ENCODE data around the gene OPN3. TPM values are rescaled to one million over a fixed set of nuclear protein-coding genes. Genes with fewer than 3 reads are reported as not detected.
"Not testable (repeated sequence)": the region's sequence is repeated elsewhere in the genome, so short reads cannot be mapped to it uniquely, and the experiment has no call there.

OPN3 gene
- total RNA-seq, 1 experiment from 2014 or later = 89.4 TPM

DNA sequence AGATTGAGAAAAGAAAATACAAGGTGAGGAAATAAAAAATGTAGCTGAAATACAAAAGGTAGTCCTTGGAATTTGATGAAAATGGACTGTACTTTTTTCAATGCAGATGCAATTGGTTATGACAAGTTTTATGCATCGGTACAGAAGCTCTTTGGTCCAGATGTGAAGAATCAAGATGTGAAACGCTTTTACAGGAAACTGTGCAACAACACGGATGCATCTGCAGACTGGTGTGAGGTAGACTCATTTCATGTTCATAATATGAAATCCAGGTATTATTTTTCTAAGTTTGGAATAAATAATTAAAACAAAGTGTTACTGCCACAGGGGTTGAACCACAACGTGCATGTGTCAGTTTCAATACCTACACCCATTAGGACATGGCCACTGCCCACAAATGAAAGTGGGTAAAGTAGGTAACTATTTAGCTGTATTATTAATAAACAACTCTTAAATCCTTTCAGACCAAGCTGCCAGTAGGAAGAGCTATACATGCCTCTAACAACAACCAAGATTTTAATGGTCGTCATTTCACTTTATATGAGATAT lies 20.3 kb upstream of the OPN3 start:
- no peak for DNase-seq (ENCODE audit: low read depth in 1 of 2, low spot score in 2 of 2)
- H3K9me3 ChIP-seq (replicated peaks) = no peaks in the 10 kb centered on the region
- no peak overlapping the region for H3K27ac ChIP-seq
- no peak overlapping the region for H3K4me3 ChIP-seq
- no peaks in the 10 kb centered on the region for H3K36me3 ChIP-seq
- H3K27me3 ChIP-seq (replicated peaks) = no peaks in the 10 kb centered on the region
- peaks cover 7% of the 10 kb centered on the region for H3K4me1 ChIP-seq (replicated peaks)

DNA sequence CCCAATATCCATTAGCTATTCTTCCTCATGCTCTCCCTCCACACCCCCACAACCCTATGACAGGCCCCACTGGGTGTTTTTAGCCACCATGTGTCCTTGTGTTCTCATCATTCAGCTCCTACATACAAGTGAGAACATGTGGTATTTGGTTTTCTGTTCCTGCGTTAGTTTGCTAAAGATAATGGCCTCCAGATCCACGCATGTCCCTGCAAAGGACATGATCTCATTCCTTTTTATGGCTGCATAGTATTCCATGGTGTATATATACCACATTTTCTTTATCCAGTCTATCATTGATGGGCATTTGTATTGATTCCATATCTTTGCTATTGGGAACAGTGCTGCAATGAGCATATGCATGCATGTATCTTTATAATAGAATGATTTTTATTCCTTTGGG lies 18.8 kb upstream of the OPN3 start:
- H3K27me3 ChIP-seq (replicated peaks); H3K36me3 ChIP-seq; H3K4me3 ChIP-seq; H3K27ac ChIP-seq; DNase-seq (ENCODE audit: low read depth in 1 of 2, low spot score in 2 of 2); H3K4me1 ChIP-seq (replicated peaks); H3K9me3 ChIP-seq (replicated peaks): not testable (repeated sequence)

DNA sequence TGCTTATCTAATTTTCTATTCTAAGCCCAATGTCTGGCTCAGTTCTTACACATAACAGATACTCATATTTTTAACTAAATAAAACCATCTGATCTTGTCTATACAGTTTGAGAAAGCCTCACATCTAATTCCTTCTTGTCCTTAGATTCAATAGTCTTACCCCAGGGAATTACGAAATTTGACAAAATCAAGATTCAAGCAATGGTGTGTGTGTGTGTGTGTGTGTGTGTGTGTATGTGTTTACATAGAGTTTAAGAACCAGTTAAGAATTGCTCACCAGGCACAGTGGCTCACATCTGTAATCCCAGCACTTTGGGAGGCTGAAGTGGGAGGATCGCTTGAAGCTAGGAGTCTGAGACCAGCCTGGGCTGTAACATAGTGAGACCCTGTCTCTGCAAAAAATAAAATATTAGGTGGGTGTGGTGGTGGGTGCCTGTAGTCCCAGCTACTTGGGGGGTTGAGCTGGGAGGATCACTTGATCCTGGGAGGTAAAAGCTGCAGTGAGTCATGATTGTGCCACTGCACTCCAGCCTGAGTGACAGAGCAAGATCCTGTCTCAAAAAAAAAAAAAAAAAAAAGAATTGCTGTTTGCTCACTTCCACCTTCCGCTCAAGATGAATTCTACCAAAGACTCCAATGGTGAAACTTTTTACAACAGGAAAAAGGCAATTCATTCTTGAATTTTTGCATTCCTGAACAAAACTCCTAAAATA lies 18.1 kb upstream of the OPN3 start:
- Histone ChIP-seq H3K9me3 (replicated peaks) (no peaks in the 10 kb centered on the region), H3K4me1 (replicated peaks) (peaks cover 7% of the 10 kb centered on the region), H3K4me3 (no peak overlapping the region), H3K27ac (no peak overlapping the region), H3K36me3 (no peaks in the 10 kb centered on the region), H3K27me3 (replicated peaks) (no peaks in the 10 kb centered on the region)
- peak in 1 of 2 experiments; percentile 53 for DNase-seq (ENCODE audit: low read depth in 1 of 2, low spot score in 2 of 2)

DNA sequence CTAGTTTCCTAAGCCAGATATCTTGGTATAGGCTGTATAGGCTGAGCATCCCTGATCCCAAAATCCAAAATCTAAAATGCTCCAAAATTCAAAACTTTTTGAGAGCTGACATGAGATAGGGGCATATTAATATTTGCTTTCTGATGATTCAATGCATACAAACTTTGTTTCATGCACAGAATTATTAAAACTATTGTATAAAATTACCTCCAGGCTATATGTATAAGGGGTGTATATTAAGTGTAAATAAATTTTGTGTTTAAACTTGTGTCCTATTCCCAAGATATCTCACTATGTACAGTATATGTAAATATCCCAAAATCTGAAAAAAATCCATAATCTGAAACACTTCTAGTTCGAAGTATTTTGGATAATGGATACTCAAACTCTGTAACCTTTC lies 14.5 kb upstream of the OPN3 start:
- H3K27me3 ChIP-seq (replicated peaks) = no peaks in the 10 kb centered on the region
- H3K36me3 ChIP-seq = no peaks in the 10 kb centered on the region
- DNase-seq (ENCODE audit: low read depth in 1 of 2, low spot score in 2 of 2) = no peak
- H3K4me3 ChIP-seq = no peak overlapping the region
- H3K27ac ChIP-seq = no peak overlapping the region
- no peaks in the 10 kb centered on the region for H3K9me3 ChIP-seq (replicated peaks)
- peaks cover 7% of the 10 kb centered on the region for H3K4me1 ChIP-seq (replicated peaks)

DNA sequence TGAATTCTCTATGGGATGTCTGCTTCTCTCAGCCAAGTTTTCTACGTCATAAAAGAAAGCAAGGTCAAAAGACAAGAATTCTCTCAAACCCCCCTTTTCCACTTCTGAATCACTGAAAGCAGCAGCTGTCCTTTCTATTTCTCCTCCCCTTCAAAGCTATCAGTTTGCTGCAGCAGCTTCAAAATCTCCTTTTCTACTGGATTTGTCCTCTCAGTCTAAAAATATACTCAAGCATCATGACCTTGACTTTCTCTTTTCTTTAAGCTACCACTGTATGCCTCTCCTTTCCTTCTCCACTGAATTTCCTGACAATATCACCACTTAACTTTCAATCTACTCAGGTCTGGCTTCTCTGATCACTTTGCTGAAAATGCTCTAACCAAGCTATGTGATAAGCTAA lies 13.8 kb upstream of the OPN3 start:
- Histone ChIP-seq H3K27me3 (replicated peaks) (no peaks in the 10 kb centered on the region), H3K4me1 (replicated peaks) (peaks cover 7% of the 10 kb centered on the region), H3K9me3 (replicated peaks) (no peaks in the 10 kb centered on the region), H3K4me3 (no peak overlapping the region), H3K27ac (no peak overlapping the region), H3K36me3 (no peaks in the 10 kb centered on the region)
- no peak for DNase-seq (ENCODE audit: low read depth in 1 of 2, low spot score in 2 of 2)

DNA sequence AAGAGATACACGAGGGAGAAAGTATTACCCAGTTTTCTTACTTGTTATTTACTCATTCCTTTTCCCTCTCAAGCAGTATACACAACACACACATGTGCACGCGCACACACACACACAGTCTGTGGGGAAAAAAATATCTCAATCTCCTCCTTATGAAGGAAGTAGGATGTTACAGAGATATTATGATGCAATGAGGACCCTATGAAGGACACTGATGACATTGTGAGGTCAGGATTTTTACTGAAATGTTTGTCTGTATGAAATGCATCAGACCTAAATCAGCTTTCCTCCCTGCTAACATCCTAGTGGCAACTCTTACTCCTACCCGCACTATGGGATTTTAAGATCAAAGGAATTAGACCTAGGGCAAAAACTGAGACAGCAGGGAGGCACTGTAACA lies 11.8 kb upstream of the OPN3 start, which contains the start of gene WDR64:
WDR64 (plus strand) TSS at position 270 of the 400 bp plus-strand sequence. CDS start 204 bp downstream, outside the sequence.
- no peak within 1 kb of the TSS for H3K4me3 ChIP-seq
- H3K36me3 ChIP-seq = no peaks in the 10 kb centered on the region
- H3K27ac ChIP-seq = no peak within 1 kb of the TSS
- no peak for DNase-seq (ENCODE audit: low read depth in 1 of 2, low spot score in 2 of 2)
- no peaks in the 10 kb centered on the region for H3K27me3 ChIP-seq (replicated peaks)
- H3K9me3 ChIP-seq (replicated peaks) = no peaks in the 10 kb centered on the region
- peaks cover 6% of the 10 kb centered on the region; the same call in 1 of the 2 replicates for H3K4me1 ChIP-seq (replicated peaks)

DNA sequence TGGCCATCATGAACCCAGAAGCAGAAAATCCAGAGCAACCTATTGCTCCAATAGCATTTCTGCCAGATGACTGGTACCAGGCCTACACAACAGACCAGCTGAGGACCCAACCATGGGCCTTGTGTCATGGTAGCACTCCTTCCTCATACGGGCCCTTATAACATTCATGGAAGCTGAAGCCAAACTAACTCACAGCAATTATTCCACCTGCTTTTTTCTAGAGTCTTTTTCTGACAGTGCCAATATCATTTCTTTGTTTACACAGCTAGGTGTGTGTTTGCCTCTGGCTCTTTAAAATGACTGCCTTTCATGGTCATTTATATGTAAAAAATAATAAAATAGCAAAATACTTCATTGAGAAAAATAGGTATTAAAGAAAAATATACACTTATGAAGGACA lies 8.0 kb upstream of the OPN3 start:
- H3K27me3 ChIP-seq (replicated peaks) = no peaks in the 10 kb centered on the region
- no peaks in the 10 kb centered on the region for H3K36me3 ChIP-seq

DNA sequence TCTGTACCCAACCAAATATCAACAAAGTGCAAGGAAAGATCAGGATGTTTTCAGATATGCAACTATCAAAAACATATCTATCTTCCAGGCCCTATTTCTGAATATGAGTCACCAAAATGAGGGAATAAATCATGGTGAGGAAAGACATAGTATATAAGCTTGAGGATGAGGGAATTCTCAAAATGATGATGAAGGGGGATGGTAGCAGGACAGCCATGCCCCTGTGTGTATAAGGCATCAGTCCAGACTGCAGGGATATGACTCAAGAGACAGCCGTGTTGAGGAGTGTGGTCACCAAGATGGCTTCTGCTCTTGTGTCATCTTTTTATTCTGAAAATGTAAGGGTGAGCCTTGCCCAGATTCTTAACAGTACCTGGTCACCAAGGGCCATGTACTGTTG lies 7.5 kb upstream of the OPN3 start:
- Histone ChIP-seq H3K4me1 (replicated peaks) (peaks cover 7% of the 10 kb centered on the region), H3K4me3 (no peak overlapping the region), H3K9me3 (replicated peaks) (no peaks in the 10 kb centered on the region), H3K27ac (no peak overlapping the region), H3K36me3 (no peaks in the 10 kb centered on the region), H3K27me3 (replicated peaks) (no peaks in the 10 kb centered on the region)
- no peak for DNase-seq (ENCODE audit: low read depth in 1 of 2, low spot score in 2 of 2)

More for the DNA sequence above, 8.0 kb upstream of the OPN3 start:
- Histone ChIP-seq H3K4me1 (replicated peaks) (peaks cover 6% of the 10 kb centered on the region; the same call in 1 of the 2 replicates), H3K4me3 (no peak overlapping the region), H3K9me3 (replicated peaks) (no peaks in the 10 kb centered on the region), H3K27ac (no peak overlapping the region)
- no peak for DNase-seq (ENCODE audit: low read depth in 1 of 2, low spot score in 2 of 2)

DNA sequence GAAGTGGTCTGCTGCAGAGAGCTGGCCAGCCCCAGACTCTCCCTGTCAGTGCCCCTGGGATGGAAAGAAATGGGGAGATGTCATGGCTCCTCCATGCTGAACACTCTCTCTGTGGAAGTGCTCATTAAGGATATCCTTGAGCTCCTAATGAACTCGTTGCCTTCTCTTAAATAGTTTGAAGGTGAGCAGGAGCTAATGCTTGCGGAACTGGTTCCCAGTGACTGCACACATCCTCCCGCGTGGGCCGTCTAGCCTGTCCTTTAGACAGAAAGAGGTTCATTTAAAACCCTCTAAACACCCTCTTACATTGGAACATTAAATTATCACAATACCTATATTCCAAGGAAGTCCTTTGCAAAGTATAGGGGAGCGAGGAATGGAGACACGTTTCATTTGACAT lies 6.0 kb upstream of the OPN3 start:
- Histone ChIP-seq H3K27ac (no peak overlapping the region), H3K4me3 (no peak overlapping the region), H3K27me3 (replicated peaks) (no peaks in the 10 kb centered on the region), H3K36me3 (no peaks in the 10 kb centered on the region), H3K9me3 (replicated peaks) (no peaks in the 10 kb centered on the region), H3K4me1 (replicated peaks) (peaks cover 20% of the 10 kb centered on the region)
- no peak for DNase-seq (ENCODE audit: low read depth in 1 of 2, low spot score in 2 of 2)

DNA sequence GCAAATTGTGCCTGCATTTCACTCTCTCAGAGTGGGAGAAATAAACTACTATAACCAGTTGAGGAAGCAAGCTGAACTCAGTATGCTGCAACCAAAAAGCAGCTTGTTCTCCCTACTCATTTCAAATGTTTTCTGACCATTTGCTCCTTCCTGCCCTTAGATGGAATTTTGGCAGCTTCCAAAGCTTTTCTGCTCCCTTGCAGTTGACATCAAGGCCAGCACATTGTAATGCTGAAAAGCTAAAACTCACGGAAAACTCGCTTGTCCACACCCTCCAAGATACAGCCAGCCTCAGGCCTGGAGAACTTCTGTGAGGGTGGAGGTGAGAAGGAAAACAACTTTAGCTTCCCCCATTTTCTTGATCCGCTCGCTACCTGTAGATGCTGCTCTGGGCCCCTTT lies 5.0 kb upstream of the OPN3 start:
- no peak overlapping the region for H3K4me3 ChIP-seq
- no peaks in the 10 kb centered on the region for H3K36me3 ChIP-seq
- peaks cover 29% of the 10 kb centered on the region for H3K4me1 ChIP-seq (replicated peaks)
- no peak for DNase-seq (ENCODE audit: low read depth in 1 of 2, low spot score in 2 of 2)
- H3K27ac ChIP-seq = no peak overlapping the region
- H3K27me3 ChIP-seq (replicated peaks) = no peaks in the 10 kb centered on the region
- H3K9me3 ChIP-seq (replicated peaks) = no peaks in the 10 kb centered on the region

DNA sequence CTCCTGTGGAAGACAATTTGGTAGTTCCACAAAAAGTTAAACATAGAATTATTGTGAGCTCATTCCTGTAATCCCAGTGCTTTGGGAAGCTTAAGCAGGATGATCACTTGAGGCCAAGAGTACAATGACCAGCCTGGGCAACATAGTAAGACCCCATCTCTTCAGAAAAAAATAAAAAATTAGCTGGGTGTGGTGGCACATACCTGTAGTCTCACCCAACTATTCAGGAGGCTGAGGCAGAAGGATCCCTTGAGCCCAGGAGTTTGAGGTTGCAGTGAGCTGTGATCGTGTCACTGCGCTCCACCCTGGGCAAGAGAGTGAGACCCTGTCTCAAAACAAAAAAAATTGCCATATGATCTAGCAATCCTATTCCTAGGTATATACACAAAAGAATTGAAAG lies 4.1 kb upstream of the OPN3 start:
- no peak overlapping the region for H3K27ac ChIP-seq
- no peak overlapping the region for H3K4me3 ChIP-seq
- no peaks in the 10 kb centered on the region for H3K27me3 ChIP-seq (replicated peaks)
- H3K36me3 ChIP-seq = peaks cover 4% of the 10 kb centered on the region
- peaks cover 29% of the 10 kb centered on the region for H3K4me1 ChIP-seq (replicated peaks)
- H3K9me3 ChIP-seq (replicated peaks) = peaks cover 3% of the 10 kb centered on the region; the same call in 1 of the 2 replicates
- no peak for DNase-seq (ENCODE audit: low read depth in 1 of 2, low spot score in 2 of 2)

DNA sequence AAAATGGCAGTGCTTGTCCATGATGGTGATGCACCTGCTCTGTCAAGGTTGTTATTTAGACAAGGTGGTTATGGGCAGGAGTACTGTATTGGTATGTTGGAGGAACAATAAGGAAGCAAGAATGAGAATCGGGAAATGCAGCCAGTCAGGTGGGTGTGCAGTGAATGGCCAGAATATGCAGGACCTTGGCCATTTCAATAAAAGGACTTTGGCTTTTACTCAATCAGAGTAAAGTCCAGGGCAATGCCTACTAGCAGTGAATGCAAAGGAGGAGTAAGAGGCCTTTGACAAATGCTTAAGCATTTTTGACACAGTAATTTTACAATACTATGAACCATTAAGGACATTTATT lies 2.4 kb upstream of the OPN3 start:
- H3K4me1 ChIP-seq (replicated peaks) = peaks cover 39% of the 10 kb centered on the region
- no peak for DNase-seq (ENCODE audit: low read depth in 1 of 2, low spot score in 2 of 2)
- H3K27ac ChIP-seq = peak overlapping the region; percentile 85
- peaks cover 3% of the 10 kb centered on the region; the same call in 1 of the 2 replicates for H3K9me3 ChIP-seq (replicated peaks)
- H3K4me3 ChIP-seq = no peak overlapping the region
- no peaks in the 10 kb centered on the region for H3K27me3 ChIP-seq (replicated peaks)
- peaks cover 16% of the 10 kb centered on the region for H3K36me3 ChIP-seq

DNA sequence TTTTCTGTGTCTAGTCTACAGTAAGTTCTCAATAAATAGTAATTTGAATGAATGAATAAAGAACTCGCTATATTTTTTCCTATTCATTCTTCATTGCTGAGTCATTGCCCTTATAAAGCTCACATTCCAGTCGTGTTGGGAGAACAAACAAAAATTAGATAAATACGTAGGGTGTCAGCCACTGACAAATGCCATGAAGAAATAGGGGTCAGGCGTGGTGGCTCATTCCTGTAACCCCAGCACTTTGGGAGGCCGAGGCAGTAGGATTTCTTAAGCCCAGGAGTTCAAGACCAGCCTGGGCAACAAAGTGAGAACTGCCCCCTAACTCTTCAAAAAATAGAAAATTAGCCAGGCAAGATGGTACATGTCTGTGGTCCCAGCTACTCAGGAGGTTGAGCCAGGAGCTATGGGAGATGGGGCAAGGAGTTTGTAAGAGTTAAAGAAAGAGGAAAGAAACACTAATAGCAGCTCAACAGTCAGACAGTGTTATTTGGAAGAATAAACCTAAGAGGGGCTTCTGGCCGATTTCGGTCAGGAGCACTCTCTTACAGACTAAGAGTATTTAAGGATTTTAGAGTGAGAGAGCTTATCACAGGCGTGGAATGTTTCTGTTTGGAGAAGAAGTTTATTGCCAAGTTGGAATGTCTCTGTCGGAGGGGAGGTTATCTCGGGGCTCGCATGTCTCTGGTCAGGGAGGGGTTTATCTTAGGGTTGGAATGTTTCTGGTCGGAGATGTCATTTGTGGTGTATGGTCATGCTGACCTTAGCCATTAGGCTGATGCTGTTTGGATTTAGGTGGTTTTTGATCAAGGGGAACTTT lies 1.8 kb upstream of the OPN3 start:
- peak overlapping the region; percentile 85 for H3K27ac ChIP-seq
- DNase-seq (ENCODE audit: low read depth in 1 of 2, low spot score in 2 of 2) = peak; percentile 77 to 83
- H3K9me3 ChIP-seq (replicated peaks) = peaks cover 3% of the 10 kb centered on the region; the same call in 1 of the 2 replicates
- no peaks in the 10 kb centered on the region for H3K27me3 ChIP-seq (replicated peaks)
- H3K4me1 ChIP-seq (replicated peaks) = peaks cover 43% of the 10 kb centered on the region
- peaks cover 22% of the 10 kb centered on the region for H3K36me3 ChIP-seq
- H3K4me3 ChIP-seq = no peak overlapping the region

Measured in SJSA1 (cell line).